Measurements from ENCODE around the gene TDRD15. TPM values are rescaled to one million over a fixed set of nuclear protein-coding genes. Genes with fewer than 3 reads are reported as not detected.

Gene TDRD15
- total RNA-seq, 2 donors from 2014 or later, result 1.9 TPM; not detected in 1

- Histone ChIP-seq H3K4me3 (no peak overlapping the region), H3K36me3 (no peaks in the 10 kb centered on the region), H3K27ac (no peak overlapping the region), H3K9me3 (no peaks in the 10 kb centered on the region), H3K27me3 (replicated peaks; ENCODE audit: insufficient read depth) (no peaks in the 10 kb centered on the region), H3K4me1 (replicated peaks) (no peaks in the 10 kb centered on the region)
- TF ChIP-seq, protein P1, sequence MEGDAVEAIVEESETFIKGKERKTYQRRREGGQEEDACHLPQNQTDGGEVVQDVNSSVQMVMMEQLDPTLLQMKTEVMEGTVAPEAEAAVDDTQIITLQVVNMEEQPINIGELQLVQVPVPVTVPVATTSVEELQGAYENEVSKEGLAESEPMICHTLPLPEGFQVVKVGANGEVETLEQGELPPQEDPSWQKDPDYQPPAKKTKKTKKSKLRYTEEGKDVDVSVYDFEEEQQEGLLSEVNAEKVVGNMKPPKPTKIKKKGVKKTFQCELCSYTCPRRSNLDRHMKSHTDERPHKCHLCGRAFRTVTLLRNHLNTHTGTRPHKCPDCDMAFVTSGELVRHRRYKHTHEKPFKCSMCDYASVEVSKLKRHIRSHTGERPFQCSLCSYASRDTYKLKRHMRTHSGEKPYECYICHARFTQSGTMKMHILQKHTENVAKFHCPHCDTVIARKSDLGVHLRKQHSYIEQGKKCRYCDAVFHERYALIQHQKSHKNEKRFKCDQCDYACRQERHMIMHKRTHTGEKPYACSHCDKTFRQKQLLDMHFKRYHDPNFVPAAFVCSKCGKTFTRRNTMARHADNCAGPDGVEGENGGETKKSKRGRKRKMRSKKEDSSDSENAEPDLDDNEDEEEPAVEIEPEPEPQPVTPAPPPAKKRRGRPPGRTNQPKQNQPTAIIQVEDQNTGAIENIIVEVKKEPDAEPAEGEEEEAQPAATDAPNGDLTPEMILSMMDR (IDR thresholded peaks at IDR 0.05), result no peak
- TF ChIP-seq POLR2AphosphoS5 (IDR thresholded peaks at IDR 0.05) (no peak), POLR2A (IDR thresholded peaks at IDR 0.05) (no peak)
- intact Hi-C loops (cut with DNase I), result no loop called here
- DNase-seq (ENCODE audit: low spot score), result no peak
- 99% methylated on average over 2 of the region's 2 CpGs for WGBS
Measured at GRCh38 chr2:21191535-21191934, 67.8 kb downstream of the TDRD15 start.

Other genes with a start within 250 kb of the TDRD15 start
- gene APOB, start 79.9 kb upstream of the TDRD15 start, total RNA-seq, result under 1 TPM; 0.09 to 0.91 TPM